HEK293T (cell line): Measurements from ENCODE around the gene TRIM56.

Source experiments
- FOXA1 ChIP-seq: fragments of 450-650 bp; IDR thresholded peaks from 2 replicates; pipeline ENCODE4 v1.6.1; 2016; ENCODE audit warnings: mild to moderate bottlenecking
- FOXK2 ChIP-seq: fragments of 450-650 bp; IDR thresholded peaks from 2 replicates; pipeline ENCODE4 v1.6.1; 2016; ENCODE audit warnings: mild to moderate bottlenecking
- FOXM1 ChIP-seq: fragments of 450-650 bp; IDR thresholded peaks from 2 replicates; pipeline ENCODE4 v1.6.1; 2017; ENCODE audit warnings: mild to moderate bottlenecking, borderline replicate concordance
- HDGF ChIP-seq: fragments of 450-650 bp; IDR thresholded peaks from 2 replicates; pipeline ENCODE4 v1.6.1; 2017; ENCODE audit warnings: antibody characterized with exemption, borderline replicate concordance
- L3MBTL2 ChIP-seq: fragments of 450-650 bp; conservative IDR thresholded peaks from 2 replicates; pipeline ENCODE4 v1.6.1; 2016; ENCODE audit warnings: mild to moderate bottlenecking
- SP1 ChIP-seq: fragments of 450-650 bp; IDR thresholded peaks from 2 replicates; pipeline ENCODE4 v1.6.1; 2017
- TARDBP ChIP-seq: fragments of 450-650 bp; IDR thresholded peaks from 2 replicates; pipeline ENCODE4 v1.6.1; 2016

- TF ChIP-seq FOXA1 (no peak), SP1 (no peak), L3MBTL2 (no peak), FOXM1 (no peak), TARDBP (no peak), FOXK2 (no peak), HDGF (no peak)
These were observed 31.6 kb downstream of the TRIM56 start for GRCh38 chr7:101116898-101117297.
